Measurements from ENCODE around the gene ACACB. TPM values are rescaled to one million over a fixed set of nuclear protein-coding genes. Genes with fewer than 3 reads are reported as not detected.

The ACACB gene
- total RNA-seq, 1 donor from 2014 or later: 130 TPM

DNA sequence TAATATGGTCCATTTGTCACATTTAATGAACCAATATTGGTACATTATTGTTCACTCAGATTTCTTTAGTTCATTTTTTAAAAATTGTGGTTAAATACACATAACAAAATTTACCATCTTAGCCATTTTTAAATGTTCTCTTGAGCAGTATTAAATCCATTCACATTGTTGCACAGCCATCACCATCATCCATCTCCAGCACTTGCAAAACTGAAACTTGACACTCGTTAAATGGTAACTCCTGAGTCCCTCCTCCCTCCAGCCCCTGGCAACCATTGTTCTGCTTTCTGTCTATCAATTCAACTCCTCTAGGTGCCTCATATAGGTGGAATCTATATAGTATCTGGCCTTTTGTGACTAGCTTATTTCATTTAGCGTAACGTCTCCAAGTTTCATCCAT lies 86.4 kb downstream of the ACACB start:
- Histone ChIP-seq H3K36me3 (peaks cover 0 to 38% of the 10 kb centered on the region in 2 donors), H3K4me1 (no peaks in the 10 kb centered on the region), H3K27ac (no peak overlapping the region), H3K9me3 (no peaks in the 10 kb centered on the region), H3K27me3 (no peaks in the 10 kb centered on the region), H3K4me3 (no peak overlapping the region)
- intact Hi-C loops (cut with DNase I): no loop called here
- no peak for DNase-seq (ENCODE audit: extremely low spot score in 2 of 2)
- TF ChIP-seq, protein P1, sequence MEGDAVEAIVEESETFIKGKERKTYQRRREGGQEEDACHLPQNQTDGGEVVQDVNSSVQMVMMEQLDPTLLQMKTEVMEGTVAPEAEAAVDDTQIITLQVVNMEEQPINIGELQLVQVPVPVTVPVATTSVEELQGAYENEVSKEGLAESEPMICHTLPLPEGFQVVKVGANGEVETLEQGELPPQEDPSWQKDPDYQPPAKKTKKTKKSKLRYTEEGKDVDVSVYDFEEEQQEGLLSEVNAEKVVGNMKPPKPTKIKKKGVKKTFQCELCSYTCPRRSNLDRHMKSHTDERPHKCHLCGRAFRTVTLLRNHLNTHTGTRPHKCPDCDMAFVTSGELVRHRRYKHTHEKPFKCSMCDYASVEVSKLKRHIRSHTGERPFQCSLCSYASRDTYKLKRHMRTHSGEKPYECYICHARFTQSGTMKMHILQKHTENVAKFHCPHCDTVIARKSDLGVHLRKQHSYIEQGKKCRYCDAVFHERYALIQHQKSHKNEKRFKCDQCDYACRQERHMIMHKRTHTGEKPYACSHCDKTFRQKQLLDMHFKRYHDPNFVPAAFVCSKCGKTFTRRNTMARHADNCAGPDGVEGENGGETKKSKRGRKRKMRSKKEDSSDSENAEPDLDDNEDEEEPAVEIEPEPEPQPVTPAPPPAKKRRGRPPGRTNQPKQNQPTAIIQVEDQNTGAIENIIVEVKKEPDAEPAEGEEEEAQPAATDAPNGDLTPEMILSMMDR (IDR thresholded peaks at IDR 0.05): no peak
- TF ChIP-seq POLR2A (IDR thresholded peaks at IDR 0.05): no peak
- TF ChIP-seq POLR2AphosphoS5 (IDR thresholded peaks at IDR 0.05; ENCODE audit: insufficient read depth in 1 of 2, low read depth in 1 of 2): no peak

DNA sequence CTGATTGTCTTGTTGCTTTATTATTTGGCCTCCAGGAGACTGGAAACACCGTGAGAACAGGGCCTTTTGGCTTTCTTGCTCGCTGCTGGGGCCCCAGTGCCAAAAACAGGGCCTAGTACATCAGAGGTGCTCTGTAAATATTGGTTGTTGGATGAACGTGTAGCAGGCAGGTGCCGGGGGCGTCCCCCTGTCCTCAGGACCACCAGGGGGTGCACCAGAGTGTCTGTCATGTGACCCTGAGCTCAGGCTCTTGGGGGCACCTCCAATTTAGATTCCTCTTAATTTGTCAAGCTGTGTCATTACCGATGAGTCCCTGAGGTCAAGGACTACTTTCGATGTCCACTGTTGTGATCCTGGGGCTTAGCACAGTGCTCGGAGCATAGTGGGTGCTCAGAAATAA lies 87.1 kb downstream of the ACACB start:
- Histone ChIP-seq H3K36me3 (peaks cover 0 to 45% of the 10 kb centered on the region in 2 donors), H3K4me1 (no peaks in the 10 kb centered on the region), H3K27me3 (no peaks in the 10 kb centered on the region), H3K27ac (no peak overlapping the region), H3K4me3 (no peak overlapping the region), H3K9me3 (no peaks in the 10 kb centered on the region)
- TF ChIP-seq, protein P1 (IDR thresholded peaks at IDR 0.05): no peak
- no peak for TF ChIP-seq POLR2AphosphoS5 (IDR thresholded peaks at IDR 0.05; ENCODE audit: insufficient read depth in 1 of 2, low read depth in 1 of 2)
- TF ChIP-seq POLR2A (IDR thresholded peaks at IDR 0.05): no peak
- no peak for DNase-seq (ENCODE audit: extremely low spot score in 2 of 2)
- intact Hi-C loops (cut with DNase I): no loop called here

DNA sequence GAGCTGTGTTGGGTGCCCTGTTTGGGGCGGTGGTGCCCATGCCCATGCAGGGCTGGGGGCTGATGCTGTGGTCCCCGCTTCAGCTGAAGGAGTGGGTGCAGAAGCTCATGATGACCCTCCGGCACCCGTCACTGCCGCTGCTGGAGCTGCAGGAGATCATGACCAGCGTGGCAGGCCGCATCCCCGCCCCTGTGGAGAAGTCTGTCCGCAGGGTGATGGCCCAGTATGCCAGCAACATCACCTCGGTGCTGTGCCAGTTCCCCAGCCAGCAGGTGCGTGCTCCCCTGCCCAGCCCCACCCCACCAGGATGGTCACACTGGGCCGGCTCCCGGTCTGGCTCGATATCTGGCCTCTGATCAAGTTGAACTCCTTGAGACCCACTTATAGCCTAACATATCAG lies 92.7 kb downstream of the ACACB start:
- Histone ChIP-seq H3K36me3 (peaks cover 0 to 60% of the 10 kb centered on the region in 2 donors), H3K27me3 (no peaks in the 10 kb centered on the region), H3K27ac (no peak overlapping the region), H3K9me3 (no peaks in the 10 kb centered on the region), H3K4me1 (no peaks in the 10 kb centered on the region), H3K4me3 (no peak overlapping the region)
- no peak for DNase-seq (ENCODE audit: extremely low spot score in 2 of 2)
- intact Hi-C loops (cut with DNase I): no loop called here
- no peak for TF ChIP-seq POLR2AphosphoS5 (IDR thresholded peaks at IDR 0.05; ENCODE audit: insufficient read depth in 1 of 2, low read depth in 1 of 2)
- TF ChIP-seq, protein P1 (IDR thresholded peaks at IDR 0.05): no peak
- TF ChIP-seq POLR2A (IDR thresholded peaks at IDR 0.05): no peak

DNA sequence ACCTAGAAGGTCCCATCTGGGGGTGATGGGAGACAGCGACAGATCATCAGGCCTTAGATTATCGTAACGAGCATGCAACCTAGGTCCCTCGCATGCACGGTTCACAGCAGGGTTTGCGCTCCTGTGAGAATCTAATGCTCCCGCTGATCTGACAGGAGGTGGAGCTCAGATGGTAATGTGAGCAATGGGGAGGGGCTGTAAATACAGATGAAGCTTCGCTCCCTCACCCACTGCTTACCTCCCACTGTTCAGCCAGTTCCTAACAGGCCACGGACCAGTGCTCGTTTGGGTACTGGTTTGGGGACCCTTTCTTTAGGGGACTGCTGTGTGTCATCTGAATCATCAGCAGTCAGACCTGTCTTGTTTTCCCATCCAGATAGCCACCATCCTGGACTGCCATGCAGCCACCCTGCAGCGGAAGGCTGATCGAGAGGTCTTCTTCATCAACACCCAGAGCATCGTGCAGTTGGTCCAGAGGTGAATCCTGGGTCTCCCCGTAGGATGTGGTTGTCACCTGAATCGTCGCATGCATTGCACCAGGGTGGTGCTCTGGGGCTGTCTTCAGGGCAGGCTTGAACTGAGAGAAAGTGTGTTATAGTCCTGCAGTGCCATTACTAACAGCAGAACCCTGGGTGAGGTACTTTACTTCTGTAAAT lies 96.2 kb downstream of the ACACB start:
- Histone ChIP-seq H3K4me3 (no peak overlapping the region), H3K27me3 (no peaks in the 10 kb centered on the region), H3K4me1 (no peaks in the 10 kb centered on the region), H3K27ac (no peak overlapping the region), H3K9me3 (no peaks in the 10 kb centered on the region), H3K36me3 (peaks cover 0 to 73% of the 10 kb centered on the region in 2 donors)
- intact Hi-C loops (cut with DNase I): no loop called here
- TF ChIP-seq POLR2AphosphoS5 (IDR thresholded peaks at IDR 0.05; ENCODE audit: insufficient read depth in 1 of 2, low read depth in 1 of 2): no peak
- no peak for DNase-seq (ENCODE audit: extremely low spot score in 2 of 2)

DNA sequence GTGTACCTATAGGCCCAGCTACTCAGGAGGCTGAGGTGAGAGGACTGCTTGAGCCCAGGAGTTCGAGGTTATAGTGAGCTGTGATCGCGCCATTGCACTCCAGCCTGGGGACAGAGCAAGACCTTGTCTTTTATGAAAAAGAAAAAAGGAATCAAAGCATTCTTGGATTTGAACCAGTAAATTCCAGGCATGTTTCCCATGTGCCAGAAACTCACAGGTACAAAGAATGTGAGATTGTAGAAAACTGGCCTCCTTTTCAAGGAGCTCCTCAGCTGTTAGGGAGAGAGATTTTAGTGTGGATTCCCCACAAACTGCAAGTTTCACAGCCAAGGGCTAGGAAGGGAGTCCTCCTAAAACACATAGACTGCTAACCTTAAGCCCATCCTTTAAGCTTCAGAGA lies 97.7 kb downstream of the ACACB start:
- H3K27ac ChIP-seq: no peak overlapping the region

More for the DNA sequence above, 97.7 kb downstream of the ACACB start:
- no peak for DNase-seq (ENCODE audit: extremely low spot score in 2 of 2)
- Histone ChIP-seq H3K36me3 (peaks cover 0 to 63% of the 10 kb centered on the region in 2 donors), H3K4me1 (no peaks in the 10 kb centered on the region), H3K4me3 (no peak overlapping the region), H3K27me3 (no peaks in the 10 kb centered on the region), H3K9me3 (no peaks in the 10 kb centered on the region)
- intact Hi-C loops (cut with DNase I): no loop called here
- TF ChIP-seq POLR2AphosphoS5 (IDR thresholded peaks at IDR 0.05; ENCODE audit: insufficient read depth in 1 of 2, low read depth in 1 of 2): no peak
- TF ChIP-seq POLR2A (IDR thresholded peaks at IDR 0.05): no peak
- TF ChIP-seq, protein P1 (IDR thresholded peaks at IDR 0.05): no peak

Measured in vagina (tissue), 2 donors.